K562 (cell line): ENCODE measurements around the gene SLC24A3. TPM values are rescaled to one million over a fixed set of nuclear protein-coding genes. Genes with fewer than 3 reads are reported as not detected.

Source experiments
- ATAC-seq: fragments of 200-7000 bp; cut with Tn5 transposase; 3 replicates; pipeline ENCODE4 v1.9.1; 2020; ENCODE audit warnings: moderate library complexity
- BruUV-seq: library from RNA; stranded (reverse); fragments of 400-500 nt; replicated peaks from 2 replicates; lab custom pipeline; 2021; lab: Mats Ljungman, UMichigan
- CTCF ChIA-PET: fragments of 300-600 bp; formaldehyde crosslinking; extraction: SDS; loops from one replicate; lab custom pipeline; 2021; ENCODE audit warnings: low intra/inter-chr PET ratio; lab: Yijun Ruan, JAX
- POLR2A ChIA-PET: fragments of 300-600, 350-650 bp; sonication (Branson Sonifier 250); formaldehyde crosslinking; extraction: SDS; loops from one replicate; lab custom pipeline; 2021; ENCODE audit warnings: antibody characterized with exemption, inconsistent platforms; lab: Yijun Ruan, JAX
- DNase-seq, 4 experiments: peaks; one replicate each; pipeline versions ENCODE4 v3.0.0 to v3.0.0-alpha.2; 2011 to 2018; ENCODE audit warnings: low spot score in 3 of 4, mixed read lengths in 3 of 4; ENCODE audit errors: extremely low read depth in 1 of 4
- FAIRE-seq: peaks from 2 replicates; lab custom pipeline; 2011; peaks lifted over from hg19 to GRCh38; lab: Jason Lieb, UNC
- H2AFZ ChIP-seq: 2 replicates; pipeline ENCODE4 v1.6.0; 2011; ENCODE audit warnings: low read depth, low read length, control low read depth, inconsistent platforms
- H3K27ac ChIP-seq: fragments of 200-600 bp; 3 replicates; pipeline ENCODE4 v1.8.0; 2011; ENCODE audit warnings: low read depth, mild to moderate bottlenecking, control low read depth, inconsistent platforms, low read length, moderate library complexity, mixed read lengths; ENCODE audit errors: extremely low read depth
- H3K27me3 ChIP-seq, 2 experiments: fragments of 300-600 bp in 1 of 2; 2 replicates in 1 of 2; 3 replicates in 1 of 2; pipeline versions ENCODE4 v1.6.0 to v1.8.0; 2011; ENCODE audit warnings: inconsistent platforms in 2 of 2, low read length in 2 of 2, mild to moderate bottlenecking in 1 of 2, mixed read lengths in 1 of 2, moderate library complexity in 1 of 2; ENCODE audit not compliant: control insufficient read depth in 2 of 2, insufficient read depth in 2 of 2
- H3K36me3 ChIP-seq: fragments of 300-600 bp; 3 replicates; pipeline ENCODE4 v1.8.0; 2011; ENCODE audit warnings: mild to moderate bottlenecking, low read length, inconsistent platforms; ENCODE audit not compliant: control insufficient read depth, insufficient read depth
- H3K4me1 ChIP-seq, 2 experiments: fragments of 200-600 bp in 1 of 2; replicated peaks in 1 of 2; 2 replicates in 1 of 2; 3 replicates in 1 of 2; pipeline versions ENCODE4 v1.5.1 to v1.8.0; 2011; ENCODE audit warnings: inconsistent platforms in 2 of 2, low read length in 2 of 2, mild to moderate bottlenecking in 1 of 2, mixed read lengths in 1 of 2, moderate library complexity in 1 of 2; ENCODE audit not compliant: control insufficient read depth in 2 of 2, insufficient read depth in 2 of 2
- H3K4me2 ChIP-seq: 2 replicates; pipeline ENCODE4 v1.6.1; 2011; ENCODE audit warnings: low read length, control low read depth, inconsistent platforms, mixed read lengths; ENCODE audit not compliant: insufficient read depth
- H3K4me3 ChIP-seq: fragments of 200-600 bp; sonication (generic), shearing (Covaris generic); 2 replicates; pipeline ENCODE4 v1.5.1; 2016; ENCODE audit warnings: control low read depth, inconsistent platforms
- H3K79me2 ChIP-seq: fragments of 200-600 bp; 3 replicates; pipeline ENCODE4 v1.8.0; 2011; ENCODE audit warnings: low read length, inconsistent platforms; ENCODE audit not compliant: control insufficient read depth, insufficient read depth
- H3K9ac ChIP-seq, 2 experiments: 2 replicates each; pipeline versions ENCODE4 v1.6.0 to v1.6.1; 2011; ENCODE audit warnings: low read depth in 2 of 2, low read length in 2 of 2, control low read depth in 1 of 2, inconsistent platforms in 1 of 2, mild to moderate bottlenecking in 1 of 2, mixed read lengths in 1 of 2; ENCODE audit not compliant: insufficient read depth in 1 of 2
- H3K9me1 ChIP-seq: one replicate; pipeline ENCODE4 v1.6.0; 2011; ENCODE audit warnings: inconsistent platforms, mild to moderate bottlenecking, low read length, moderate library complexity; ENCODE audit not compliant: control insufficient read depth, insufficient read depth
- H3K9me3 ChIP-seq: replicated peaks from 2 replicates; pipeline ENCODE4 v1.5.1; 2011; ENCODE audit warnings: low read depth, low read length, inconsistent platforms; ENCODE audit not compliant: control insufficient read depth, insufficient read depth
- H4K20me1 ChIP-seq: replicated peaks from 2 replicates; pipeline ENCODE4 v1.6.1; 2011; ENCODE audit warnings: low read length, inconsistent platforms, mixed read lengths; ENCODE audit not compliant: control insufficient read depth, insufficient read depth
- CXXC5 ChIP-seq: fragments of 250-450 bp; sonication (Bioruptor Pico); IDR thresholded peaks from 2 replicates; pipeline ENCODE4 v1.8.0; 2022; ENCODE audit warnings: inconsistent platforms, mild to moderate bottlenecking, moderate library complexity
- RBM25 ChIP-seq: fragments of 200-400 bp; formaldehyde crosslinking; IDR thresholded peaks from 2 replicates; pipeline ENCODE4 v1.6.1; 2018; ENCODE audit warnings: low read length, low read depth, moderate library complexity; ENCODE audit not compliant: severe bottlenecking
- SMARCB1 ChIP-seq: IDR thresholded peaks from 2 replicates; pipeline ENCODE4 v1.6.1; 2011; ENCODE audit warnings: improper control_type of control experiment, low read depth; ENCODE audit not compliant: insufficient read length
- ZFP36 ChIP-seq: fragments of 150-350 bp; IDR thresholded peaks from 2 replicates; pipeline ENCODE4 v1.6.1; 2018; ENCODE audit warnings: low read length, low read depth; ENCODE audit not compliant: partially characterized antibody
- ZNF12 ChIP-seq: sonication (generic); formaldehyde crosslinking; IDR thresholded peaks from 2 replicates; pipeline ENCODE4 v1.4.0; 2020; ENCODE audit warnings: mild to moderate bottlenecking, missing genetic modification reagents
- ZNF175 ChIP-seq: fragments of 200-800 bp; sonication (Bioruptor generic); IDR thresholded peaks from 2 replicates; pipeline ENCODE4 v1.6.1; 2016; ENCODE audit warnings: low read depth, mild to moderate bottlenecking, missing genetic modification characterization, missing compliant biosample characterization
- WGBS: fragments of 100-300 bp; shearing (Covaris generic); methylation state at CpG from one replicate; pipeline ENCODE4 v1.1.6; 2016; ENCODE audit warnings: low coverage, mixed read lengths; ENCODE audit not compliant: insufficient coverage; ENCODE audit errors: missing lambda C conversion rate; 5-methylcytosine and 5-hydroxymethylcytosine counted together
- in situ Hi-C: fragments of 300-500 bp; cut with MboI; formaldehyde crosslinking; loops from 4 replicates; pipeline ENCODE4 v1.15.0; 2018; ENCODE audit warnings: inconsistent platforms, mixed read lengths
- intact Hi-C: fragments of 100-400 bp; cut with micrococcal nuclease; formaldehyde crosslinking; loops from 2 replicates; pipeline ENCODE4 v1.14.2; 2022
- polyA plus RNA-seq, 8 experiments: library from polyadenylated mRNA; depleted of rRNA in 4 of 8; stranded (reverse) in 5 of 8; unstranded in 3 of 8; fragments of >200 nt; fragmentation: Nextera tagmentation in 2 of 8; fragmentation: Illumina TruSeq in 1 of 8; extraction: Ambion mirVana in 2 of 8; extraction: Trizol in 1 of 8; gene quantifications; 2 replicates each; pipeline versions ENCODE4 v1.2.1 to v1.2.3, GENCODE V29; 2011 to 2014; ENCODE audit warnings: inconsistent platforms in 1 of 8, missing spikeins in 1 of 8
- total RNA-seq, 7 experiments: library from RNA; depleted of rRNA in 6 of 7; stranded (reverse); fragments of >200 nt in 6 of 7; fragmentation: Illumina TruSeq in 2 of 7; extraction: Trizol in 2 of 7; gene quantifications; 2 replicates each; pipeline versions ENCODE4 v1.2.1 to v1.2.3, GENCODE V29; 2011 to 2021; ENCODE audit warnings: low replicate concordance in 1 of 7

The SLC24A3 gene
- total and polyA plus RNA-seq, 9 of the 15 experiments (the other 6 are each of a cell fraction or from before 2014, with no cell fraction given), result not detected

- no peak overlapping the region for H3K4me2 ChIP-seq
- no peaks in the 10 kb centered on the region for H4K20me1 ChIP-seq
- no peaks in the 10 kb centered on the region for H3K9me1 ChIP-seq
- CTCF ChIA-PET, result no interaction called here
- 0% methylated on average over 4 of the region's 4 CpGs for WGBS
- FAIRE-seq, result no peak
- no peaks in the 10 kb centered on the region for H3K27me3 ChIP-seq
- no peak for DNase-seq
- no peak overlapping the region for H2AFZ ChIP-seq
- no peak for ATAC-seq
- no peak overlapping the region for H3K4me3 ChIP-seq
- intact Hi-C loops (no loop called here), in situ Hi-C loops (loop anchor here (25.0 kb wide), 1 partner anchor 386 kb away; the partner anchor contains the start of gene SLC24A3)
- TF ChIP-seq RBM25 (no peak), SMARCB1 (no peak), ZFP36 (no peak), CXXC5 (CRISPR knock-in tag) (no peak), ZNF12 (CRISPR knock-in tag) (no peak), ZNF175 (CRISPR knock-in tag) (no peak)
- H3K9ac ChIP-seq, result no peak overlapping the region
- no peaks in the 10 kb centered on the region for H3K36me3 ChIP-seq
- no peak overlapping the region for H3K27ac ChIP-seq
- no peaks in the 10 kb centered on the region for H3K4me1 ChIP-seq
- H3K9me3 ChIP-seq, result no peaks in the 10 kb centered on the region
- no TSS peak for BruUV-seq
- POLR2A ChIA-PET, result no interaction called here
- no peaks in the 10 kb centered on the region for H3K79me2 ChIP-seq
These were observed 385.8 kb downstream of the SLC24A3 start for GRCh38 chr20:19598117-19598850.
